T-helper 1 cell (primary cell): ENCODE data around the gene ZNF618.
"Not testable (repeated sequence)": the region's sequence is repeated elsewhere in the genome, so short reads cannot be mapped to it uniquely, and the experiment has no call there.

ENCODE experiments used
- DNase-seq, 5 donors: peaks; one replicate each; pipeline ENCODE4 v3.0.0-alpha.2; 2012 to 2020

The ZNF618 gene

GRCh38 chr9:113989714-113990569 is 113.8 kb downstream of the ZNF618 start:
- no peak for DNase-seq

- no peak for DNase-seq
Observed at GRCh38 chr9:113990570-113990907, 114.4 kb downstream of the ZNF618 start.

GRCh38 chr9:113990975-113991471 is 114.9 kb downstream of the ZNF618 start:
- DNase-seq = no peak

GRCh38 chr9:113991714-113992113 is 115.6 kb downstream of the ZNF618 start:
- no peak for DNase-seq

GRCh38 chr9:113992276-113992951 is 116.3 kb downstream of the ZNF618 start:
- DNase-seq = no peak

GRCh38 chr9:113992994-113993393 is 116.9 kb downstream of the ZNF618 start:
- DNase-seq = no peak

GRCh38 chr9:113993838-113994540 is 117.9 kb downstream of the ZNF618 start:
- DNase-seq = no peak

- DNase-seq = no peak
Observed at GRCh38 chr9:113995401-113995800, 119.3 kb downstream of the ZNF618 start.

GRCh38 chr9:113995963-113996362 is 119.9 kb downstream of the ZNF618 start:
- DNase-seq = no peak

GRCh38 chr9:113996531-113997001 is 120.5 kb downstream of the ZNF618 start:
- DNase-seq = no peak

GRCh38 chr9:113997064-113997463 is 121.0 kb downstream of the ZNF618 start:
- not testable (repeated sequence) for DNase-seq

GRCh38 chr9:113997610-113998009 is 121.5 kb downstream of the ZNF618 start:
- no peak for DNase-seq

- DNase-seq = no peak
Observed at GRCh38 chr9:113998114-113998513, 122.0 kb downstream of the ZNF618 start.

GRCh38 chr9:113998525-113999255 is 122.6 kb downstream of the ZNF618 start:
- DNase-seq = no peak

- DNase-seq = no peak
Observed at GRCh38 chr9:113999256-114000062, 123.3 kb downstream of the ZNF618 start.

- no peak for DNase-seq
Observed at GRCh38 chr9:114000063-114000454, 124.0 kb downstream of the ZNF618 start.

- DNase-seq = no peak
Observed at GRCh38 chr9:114000671-114001409, 124.7 kb downstream of the ZNF618 start.

GRCh38 chr9:114001410-114001685 is 125.2 kb downstream of the ZNF618 start:
- DNase-seq = no peak

- no peak for DNase-seq
Observed at GRCh38 chr9:114001794-114002261, 125.7 kb downstream of the ZNF618 start.

- DNase-seq = no peak
Observed at GRCh38 chr9:114002271-114002985, 126.3 kb downstream of the ZNF618 start.
